Measurements from ENCODE around the gene GALNT14. TPM values are rescaled to one million over a fixed set of nuclear protein-coding genes. Genes with fewer than 3 reads are reported as not detected.

Gene GALNT14
- total RNA-seq, 2 experiments from 2014 or later, result not detected

- H3K27ac Mint-ChIP-seq, result no peak overlapping the region
- ChIA-PET POLR2A (no interaction called here), CTCF (no interaction called here)
- peaks cover 12% of the 10 kb centered on the region for H3K4me1 Mint-ChIP-seq (ENCODE audit: low read depth)
- DNase-seq, result no peak
- H3K4me3 Mint-ChIP-seq, result no peak overlapping the region
- H3K36me3 Mint-ChIP-seq (ENCODE audit: low read depth), result no peaks in the 10 kb centered on the region
- H3K27me3 Mint-ChIP-seq (ENCODE audit: low read depth), result no peaks in the 10 kb centered on the region
- no peaks in the 10 kb centered on the region for H3K9me3 Mint-ChIP-seq (ENCODE audit: insufficient read depth)
- ATAC-seq, result no peak
These were observed 204.2 kb downstream of the GALNT14 start for GRCh38 chr2:30934066-30934465.

GRCh38 chr2:30933496-30933895, 204.7 kb downstream of the GALNT14 start:
- ChIA-PET POLR2A (no interaction called here), CTCF (no interaction called here)
- Mint-ChIP-seq H3K36me3 (ENCODE audit: low read depth) (no peaks in the 10 kb centered on the region), H3K4me1 (ENCODE audit: low read depth) (peaks cover 12% of the 10 kb centered on the region), H3K4me3 (no peak overlapping the region), H3K9me3 (ENCODE audit: insufficient read depth) (no peaks in the 10 kb centered on the region), H3K27me3 (ENCODE audit: low read depth) (no peaks in the 10 kb centered on the region), H3K27ac (no peak overlapping the region)
- ATAC-seq, result no peak
- no peak for DNase-seq

GRCh38 chr2:30932870-30933269, 205.4 kb downstream of the GALNT14 start:
- H3K4me3 Mint-ChIP-seq, result no peak overlapping the region
- ChIA-PET CTCF (no interaction called here), POLR2A (no interaction called here)
- no peak overlapping the region for H3K27ac Mint-ChIP-seq
- no peaks in the 10 kb centered on the region for H3K36me3 Mint-ChIP-seq (ENCODE audit: low read depth)
- H3K27me3 Mint-ChIP-seq (ENCODE audit: low read depth), result no peaks in the 10 kb centered on the region
- H3K9me3 Mint-ChIP-seq (ENCODE audit: insufficient read depth), result no peaks in the 10 kb centered on the region
- ATAC-seq (peak; percentile 57), DNase-seq (peak; percentile 26)
- peaks cover 12% of the 10 kb centered on the region for H3K4me1 Mint-ChIP-seq (ENCODE audit: low read depth)

GRCh38 chr2:30931841-30932407, 206.3 kb downstream of the GALNT14 start:
- no peaks in the 10 kb centered on the region for H3K27me3 Mint-ChIP-seq (ENCODE audit: low read depth)
- POLR2A ChIA-PET, result no interaction called here
- H3K36me3 Mint-ChIP-seq (ENCODE audit: low read depth), result no peaks in the 10 kb centered on the region
- no peak for ATAC-seq
- no peaks in the 10 kb centered on the region for H3K9me3 Mint-ChIP-seq (ENCODE audit: insufficient read depth)
- no peak overlapping the region for H3K4me3 Mint-ChIP-seq
- H3K27ac Mint-ChIP-seq, result no peak overlapping the region
- DNase-seq, result no peak
- peaks cover 12% of the 10 kb centered on the region for H3K4me1 Mint-ChIP-seq (ENCODE audit: low read depth)
- CTCF ChIA-PET, result no interaction called here

- DNase-seq (no peak), ATAC-seq (no peak)
- H3K4me3 Mint-ChIP-seq, result no peak overlapping the region
- H3K27ac Mint-ChIP-seq, result no peak overlapping the region
- ChIA-PET CTCF (no interaction called here), POLR2A (no interaction called here)
- H3K9me3 Mint-ChIP-seq (ENCODE audit: insufficient read depth), result no peaks in the 10 kb centered on the region
- no peaks in the 10 kb centered on the region for H3K36me3 Mint-ChIP-seq (ENCODE audit: low read depth)
- H3K4me1 Mint-ChIP-seq (ENCODE audit: low read depth), result peaks cover 12% of the 10 kb centered on the region
- no peaks in the 10 kb centered on the region for H3K27me3 Mint-ChIP-seq (ENCODE audit: low read depth)
These were observed 207.5 kb downstream of the GALNT14 start for GRCh38 chr2:30930716-30931115.

GRCh38 chr2:30927465-30928075, 210.7 kb downstream of the GALNT14 start:
- H3K9me3 Mint-ChIP-seq (ENCODE audit: insufficient read depth), result no peaks in the 10 kb centered on the region
- peaks cover 3% of the 10 kb centered on the region for H3K4me1 Mint-ChIP-seq (ENCODE audit: low read depth)
- H3K27me3 Mint-ChIP-seq (ENCODE audit: low read depth), result no peaks in the 10 kb centered on the region
- H3K4me3 Mint-ChIP-seq, result no peak overlapping the region
- no peak overlapping the region for H3K27ac Mint-ChIP-seq
- H3K36me3 Mint-ChIP-seq (ENCODE audit: low read depth), result no peaks in the 10 kb centered on the region
- POLR2A ChIA-PET, result no interaction called here
- no peak for ATAC-seq
- CTCF ChIA-PET, result no interaction called here
- DNase-seq, result no peak

GRCh38 chr2:30926606-30927005, 211.6 kb downstream of the GALNT14 start:
- Mint-ChIP-seq H3K9me3 (ENCODE audit: insufficient read depth) (no peaks in the 10 kb centered on the region), H3K27ac (no peak overlapping the region), H3K4me1 (ENCODE audit: low read depth) (no peaks in the 10 kb centered on the region), H3K4me3 (no peak overlapping the region), H3K36me3 (ENCODE audit: low read depth) (no peaks in the 10 kb centered on the region), H3K27me3 (ENCODE audit: low read depth) (no peaks in the 10 kb centered on the region)
- CTCF ChIA-PET, result no interaction called here
- no peak for ATAC-seq
- no peak for DNase-seq
- POLR2A ChIA-PET, result no interaction called here

- ChIA-PET CTCF (no interaction called here), POLR2A (no interaction called here)
- H3K27me3 Mint-ChIP-seq (ENCODE audit: low read depth), result no peaks in the 10 kb centered on the region
- no peak for ATAC-seq
- no peaks in the 10 kb centered on the region for H3K36me3 Mint-ChIP-seq (ENCODE audit: low read depth)
- no peaks in the 10 kb centered on the region for H3K4me1 Mint-ChIP-seq (ENCODE audit: low read depth)
- no peak for DNase-seq
- no peak overlapping the region for H3K4me3 Mint-ChIP-seq
- no peaks in the 10 kb centered on the region for H3K9me3 Mint-ChIP-seq (ENCODE audit: insufficient read depth)
- H3K27ac Mint-ChIP-seq, result no peak overlapping the region
These were observed 214.6 kb downstream of the GALNT14 start for GRCh38 chr2:30923623-30924022.

- no peak overlapping the region for H3K27ac Mint-ChIP-seq
- no peaks in the 10 kb centered on the region for H3K9me3 Mint-ChIP-seq (ENCODE audit: insufficient read depth)
- H3K4me3 Mint-ChIP-seq, result no peak overlapping the region
- H3K27me3 Mint-ChIP-seq (ENCODE audit: low read depth), result no peaks in the 10 kb centered on the region
- ATAC-seq, result no peak
- CTCF ChIA-PET, result no interaction called here
- no peaks in the 10 kb centered on the region for H3K36me3 Mint-ChIP-seq (ENCODE audit: low read depth)
- no peak for DNase-seq
- POLR2A ChIA-PET, result no interaction called here
- H3K4me1 Mint-ChIP-seq (ENCODE audit: low read depth), result no peaks in the 10 kb centered on the region
These were observed 217.7 kb downstream of the GALNT14 start for GRCh38 chr2:30920511-30920910.

GRCh38 chr2:30915486-30915885, 222.8 kb downstream of the GALNT14 start:
- Mint-ChIP-seq H3K27me3 (ENCODE audit: low read depth) (no peaks in the 10 kb centered on the region), H3K36me3 (ENCODE audit: low read depth) (no peaks in the 10 kb centered on the region), H3K9me3 (ENCODE audit: insufficient read depth) (no peaks in the 10 kb centered on the region), H3K27ac (no peak overlapping the region), H3K4me1 (ENCODE audit: low read depth) (no peaks in the 10 kb centered on the region), H3K4me3 (no peak overlapping the region)
- DNase-seq (no peak), ATAC-seq (no peak)
- ChIA-PET CTCF (no interaction called here), POLR2A (no interaction called here)

- POLR2A ChIA-PET, result no interaction called here
- no peaks in the 10 kb centered on the region for H3K36me3 Mint-ChIP-seq (ENCODE audit: low read depth)
- H3K27ac Mint-ChIP-seq, result no peak overlapping the region
- ATAC-seq (no peak), DNase-seq (no peak)
- H3K4me3 Mint-ChIP-seq, result no peak overlapping the region
- no peaks in the 10 kb centered on the region for H3K4me1 Mint-ChIP-seq (ENCODE audit: low read depth)
- H3K27me3 Mint-ChIP-seq (ENCODE audit: low read depth), result no peaks in the 10 kb centered on the region
- H3K9me3 Mint-ChIP-seq (ENCODE audit: insufficient read depth), result no peaks in the 10 kb centered on the region
- CTCF ChIA-PET, result no interaction called here
These were observed 223.8 kb downstream of the GALNT14 start for GRCh38 chr2:30914456-30914855.

GRCh38 chr2:30912056-30912455, 226.2 kb downstream of the GALNT14 start:
- Mint-ChIP-seq H3K4me3 (no peak overlapping the region), H3K27ac (no peak overlapping the region), H3K4me1 (ENCODE audit: low read depth) (no peaks in the 10 kb centered on the region), H3K9me3 (ENCODE audit: insufficient read depth) (no peaks in the 10 kb centered on the region), H3K27me3 (ENCODE audit: low read depth) (no peaks in the 10 kb centered on the region), H3K36me3 (ENCODE audit: low read depth) (no peaks in the 10 kb centered on the region)
- ChIA-PET CTCF (no interaction called here), POLR2A (no interaction called here)
- no peak for ATAC-seq
- no peak for DNase-seq

GRCh38 chr2:30911327-30911726, 226.9 kb downstream of the GALNT14 start:
- Mint-ChIP-seq H3K27me3 (ENCODE audit: low read depth) (no peaks in the 10 kb centered on the region), H3K4me1 (ENCODE audit: low read depth) (no peaks in the 10 kb centered on the region), H3K36me3 (ENCODE audit: low read depth) (no peaks in the 10 kb centered on the region), H3K4me3 (no peak overlapping the region), H3K27ac (no peak overlapping the region), H3K9me3 (ENCODE audit: insufficient read depth) (no peaks in the 10 kb centered on the region)
- POLR2A ChIA-PET, result no interaction called here
- CTCF ChIA-PET, result no interaction called here
- ATAC-seq (no peak), DNase-seq (no peak)
